NK-92 (cell line): ENCODE results near the gene VSIG10L.

Experiments
- DNase-seq: peaks from one replicate; lab custom pipeline; 2025; ENCODE audit not compliant: unreplicated experiment; lab: John Stamatoyannopoulos, UW

The VSIG10L gene

GRCh38 chr19:51318687-51319648 is 23.0 kb downstream of the VSIG10L start:
- DNase-seq = no peak

GRCh38 chr19:51317968-51318367 is 24.0 kb downstream of the VSIG10L start:
- no peak for DNase-seq

- DNase-seq = no peak
These were observed 24.6 kb downstream of the VSIG10L start for GRCh38 chr19:51317376-51317775.

- DNase-seq = no peak
These were observed 25.3 kb downstream of the VSIG10L start for GRCh38 chr19:51316688-51317087.

GRCh38 chr19:51311351-51312257 is 30.3 kb downstream of the VSIG10L start, which contains the start of gene IGLON5:
Gene IGLON5, plus strand, starts transcription at chr19:51311644. Its CDS starts 204 bp downstream, at chr19:51311848.
- DNase-seq = no peak

GRCh38 chr19:51305479-51305878 is 36.5 kb downstream of the VSIG10L start:
- DNase-seq = no peak

GRCh38 chr19:51301266-51301665 is 40.7 kb downstream of the VSIG10L start:
- no peak for DNase-seq

- DNase-seq = no peak
These were observed 44.5 kb downstream of the VSIG10L start for GRCh38 chr19:51297406-51297805.

- no peak for DNase-seq
These were observed 45.4 kb downstream of the VSIG10L start for GRCh38 chr19:51296336-51297093.

- DNase-seq = no peak
These were observed 46.4 kb downstream of the VSIG10L start for GRCh38 chr19:51295382-51296126.

- no peak for DNase-seq
These were observed 47.0 kb downstream of the VSIG10L start for GRCh38 chr19:51294977-51295375.

- DNase-seq = no peak
These were observed 47.5 kb downstream of the VSIG10L start for GRCh38 chr19:51294211-51294976.

GRCh38 chr19:51293571-51294210 is 48.2 kb downstream of the VSIG10L start:
- DNase-seq = no peak

- no peak for DNase-seq
These were observed 49.0 kb downstream of the VSIG10L start for GRCh38 chr19:51292971-51293370.

GRCh38 chr19:51289635-51290034 is 52.3 kb downstream of the VSIG10L start:
- DNase-seq = no peak

- no peak for DNase-seq
These were observed 56.3 kb downstream of the VSIG10L start for GRCh38 chr19:51285682-51286081.

GRCh38 chr19:51282335-51282734 is 59.6 kb downstream of the VSIG10L start:
- no peak for DNase-seq
